ENCODE results near the gene PEMT.

The PEMT gene

GRCh38 chr17:17553217-17554195, 38.0 kb downstream of the PEMT start:
- DNase-seq (ENCODE audit: low spot score) = no peak

GRCh38 chr17:17552351-17553216, 38.9 kb downstream of the PEMT start:
- no peak for DNase-seq (ENCODE audit: low spot score)

- DNase-seq (ENCODE audit: low spot score) = no peak
Measured at GRCh38 chr17:17551361-17551760, 40.1 kb downstream of the PEMT start.

GRCh38 chr17:17549732-17550366, 41.7 kb downstream of the PEMT start:
- no peak for DNase-seq (ENCODE audit: low spot score)

GRCh38 chr17:17548044-17548443, 43.5 kb downstream of the PEMT start:
- DNase-seq (ENCODE audit: low spot score) = no peak

GRCh38 chr17:17547210-17547764, 44.2 kb downstream of the PEMT start:
- no peak for DNase-seq (ENCODE audit: low spot score)

- DNase-seq (ENCODE audit: low spot score) = no peak
Measured at GRCh38 chr17:17546399-17547185, 44.9 kb downstream of the PEMT start.

GRCh38 chr17:17545984-17546383, 45.5 kb downstream of the PEMT start:
- DNase-seq (ENCODE audit: low spot score) = no peak

- no peak for DNase-seq (ENCODE audit: low spot score)
Measured at GRCh38 chr17:17545031-17545820, 46.3 kb downstream of the PEMT start.

- DNase-seq (ENCODE audit: low spot score) = no peak
Measured at GRCh38 chr17:17542906-17543635, 48.4 kb downstream of the PEMT start.

- no peak for DNase-seq (ENCODE audit: low spot score)
Measured at GRCh38 chr17:17541640-17542001, 49.9 kb downstream of the PEMT start.

- DNase-seq (ENCODE audit: low spot score) = no peak
Measured at GRCh38 chr17:17540935-17541639, 50.4 kb downstream of the PEMT start.

GRCh38 chr17:17540278-17540906, 51.1 kb downstream of the PEMT start:
- DNase-seq (ENCODE audit: low spot score) = no peak

- DNase-seq (ENCODE audit: low spot score) = no peak
Measured at GRCh38 chr17:17539591-17539990, 51.9 kb downstream of the PEMT start.

- no peak for DNase-seq (ENCODE audit: low spot score)
Measured at GRCh38 chr17:17538417-17539391, 52.8 kb downstream of the PEMT start.

GRCh38 chr17:17537311-17538099, 54.0 kb downstream of the PEMT start:
- DNase-seq (ENCODE audit: low spot score) = no peak

GRCh38 chr17:17536702-17537101, 54.8 kb downstream of the PEMT start:
- no peak for DNase-seq (ENCODE audit: low spot score)

Measured in COLO829 (cell line).